Tibial nerve (tissue), 4 donors: ENCODE data around the gene LBX2. TPM values are rescaled to one million over a fixed set of nuclear protein-coding genes. Genes with fewer than 3 reads are reported as not detected.
A peak's percentile ranks its signal among the peaks of the same experiment; 100 is the strongest.
"Not testable (repeated sequence)": the region's sequence is repeated elsewhere in the genome, so short reads cannot be mapped to it uniquely, and the experiment has no call there.

Experiments
- DNase-seq, 2 donors: peaks; one replicate each; pipeline ENCODE4 v3.0.0-alpha.2; 2019; ENCODE audit warnings: low spot score in 2 of 2
- H3K27ac ChIP-seq, 4 donors: fragments of 200-600 bp; sonication (generic) in 3 of 4; one replicate each; pipeline ENCODE4 v1.5.1; 2017 to 2019; ENCODE audit warnings: mild to moderate bottlenecking in 1 of 4
- H3K27me3 ChIP-seq, 2 donors: fragments of 200-600 bp; sonication (generic) in 1 of 2; one replicate each; pipeline versions ENCODE4 v1.5.1 to v1.6.0; 2017 to 2019
- H3K36me3 ChIP-seq, 3 donors: fragments of 200-600 bp; sonication (generic); one replicate each; pipeline ENCODE4 v1.5.1; 2018 to 2019
- H3K4me1 ChIP-seq, 4 donors: fragments of 200-600 bp; sonication (generic) in 3 of 4; one replicate each; pipeline ENCODE4 v1.5.1; 2017 to 2019
- H3K4me3 ChIP-seq, 4 donors: fragments of 200-600 bp; sonication (generic) in 3 of 4; one replicate each; pipeline ENCODE4 v1.5.1; 2017 to 2019; ENCODE audit warnings: mild to moderate bottlenecking in 1 of 4, moderate library complexity in 1 of 4
- H3K9me3 ChIP-seq, 4 donors: fragments of 200-600 bp; sonication (generic) in 3 of 4; one replicate each; pipeline ENCODE4 v1.5.1; 2017 to 2019
- EP300 ChIP-seq, 2 donors: sonication (generic); formaldehyde crosslinking; IDR thresholded peaks; one replicate each; pipeline ENCODE4 v1.6.1; 2017; ENCODE audit warnings: antibody characterized with exemption in 2 of 2, mild to moderate bottlenecking in 1 of 2
- POLR2A ChIP-seq, 2 donors: fragments of 450-650 bp; IDR thresholded peaks; one replicate each; pipeline ENCODE4 v1.6.1; 2017; ENCODE audit warnings: antibody characterized with exemption in 2 of 2, mild to moderate bottlenecking in 2 of 2, moderate library complexity in 2 of 2
- WGBS, 2 donors: methylation state at CpG; one replicate each; pipeline ENCODE4 v1.1.5; 2018; 5-methylcytosine and 5-hydroxymethylcytosine counted together
- total RNA-seq, 4 donors: library from RNA; depleted of rRNA; stranded (reverse); fragments of >200 nt; gene quantifications; one replicate each; pipeline ENCODE4 v1.1.0, GENCODE V29; 2016
- TF ChIP-seq, protein P1 (sequence below), 5 experiments: fragments of 200-600 bp in 3 of 5; fragments of 450-650 bp in 2 of 5; sonication (generic) in 3 of 5; IDR thresholded peaks; one replicate each; pipeline ENCODE4 v1.5.1; 2016 to 2019; ENCODE audit warnings: antibody characterized with exemption in 5 of 5, mild to moderate bottlenecking in 3 of 5, moderate library complexity in 2 of 5

Gene LBX2
- total RNA-seq, 4 donors from 2014 or later = 0.20 to 4.4 (median 1.6) TPM

DNA sequence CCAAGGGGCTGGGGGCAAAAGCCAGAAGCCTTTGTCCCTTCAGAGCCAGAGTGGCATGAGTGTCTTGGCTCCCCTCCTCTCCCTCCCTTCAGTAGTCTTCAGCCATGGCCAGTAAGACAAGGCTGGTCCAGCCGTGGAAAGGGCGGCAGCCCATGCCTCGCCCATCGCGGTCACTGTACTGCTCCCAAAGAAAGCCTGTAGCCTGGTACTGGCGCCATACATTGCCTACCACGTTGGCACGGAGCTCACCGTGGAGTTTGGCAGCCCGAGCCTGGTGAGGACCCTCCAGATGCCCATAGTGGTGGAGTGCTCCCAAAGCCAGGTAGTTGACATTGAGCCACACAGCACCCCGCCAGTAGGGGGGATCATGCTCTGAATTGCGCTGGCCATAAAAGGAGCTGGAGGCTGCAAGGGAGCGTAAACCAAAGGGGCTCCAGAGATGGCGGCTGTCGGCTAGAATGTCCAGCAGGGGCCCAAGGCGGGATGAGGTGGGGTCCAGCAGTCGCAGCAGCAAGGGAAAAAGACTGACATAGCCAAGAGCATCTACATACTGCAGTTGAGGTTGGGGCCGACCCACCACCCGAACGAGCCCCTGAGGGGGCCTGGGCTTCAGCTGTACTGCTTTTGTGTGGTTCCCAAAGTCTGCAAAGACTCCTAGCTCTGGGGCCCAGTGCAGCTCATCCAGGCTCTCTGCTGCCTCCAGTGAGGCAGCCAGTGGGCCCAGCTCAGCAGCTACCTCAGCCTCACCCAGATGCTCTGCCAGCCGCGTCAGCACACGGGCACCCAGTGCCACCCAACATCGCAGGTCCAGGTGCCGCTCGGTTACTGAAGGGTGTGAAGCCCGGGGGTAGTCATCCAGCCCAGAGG lies 38.0 kb downstream of the LBX2 start:
- no peak for DNase-seq
- Histone ChIP-seq H3K4me3 (no peak overlapping the region), H3K27me3 (no peaks in the 10 kb centered on the region), H3K9me3 (no peaks in the 10 kb centered on the region), H3K27ac (no peak overlapping the region), H3K4me1 (peaks cover 0 to 49% (median 26%) of the 10 kb centered on the region in 4 donors), H3K36me3 (peaks cover 0 to 33% (median 0%) of the 10 kb centered on the region in 3 donors)
- WGBS, 2 donors = 88 to 92% methylated on average over 21 to 25 of the region's 27 CpGs
- TF ChIP-seq, protein P1, sequence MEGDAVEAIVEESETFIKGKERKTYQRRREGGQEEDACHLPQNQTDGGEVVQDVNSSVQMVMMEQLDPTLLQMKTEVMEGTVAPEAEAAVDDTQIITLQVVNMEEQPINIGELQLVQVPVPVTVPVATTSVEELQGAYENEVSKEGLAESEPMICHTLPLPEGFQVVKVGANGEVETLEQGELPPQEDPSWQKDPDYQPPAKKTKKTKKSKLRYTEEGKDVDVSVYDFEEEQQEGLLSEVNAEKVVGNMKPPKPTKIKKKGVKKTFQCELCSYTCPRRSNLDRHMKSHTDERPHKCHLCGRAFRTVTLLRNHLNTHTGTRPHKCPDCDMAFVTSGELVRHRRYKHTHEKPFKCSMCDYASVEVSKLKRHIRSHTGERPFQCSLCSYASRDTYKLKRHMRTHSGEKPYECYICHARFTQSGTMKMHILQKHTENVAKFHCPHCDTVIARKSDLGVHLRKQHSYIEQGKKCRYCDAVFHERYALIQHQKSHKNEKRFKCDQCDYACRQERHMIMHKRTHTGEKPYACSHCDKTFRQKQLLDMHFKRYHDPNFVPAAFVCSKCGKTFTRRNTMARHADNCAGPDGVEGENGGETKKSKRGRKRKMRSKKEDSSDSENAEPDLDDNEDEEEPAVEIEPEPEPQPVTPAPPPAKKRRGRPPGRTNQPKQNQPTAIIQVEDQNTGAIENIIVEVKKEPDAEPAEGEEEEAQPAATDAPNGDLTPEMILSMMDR (IDR thresholded peaks at IDR 0.05) = no peak
- TF ChIP-seq POLR2A (IDR thresholded peaks at IDR 0.05) (no peak), EP300 (IDR thresholded peaks at IDR 0.05) (no peak)

DNA sequence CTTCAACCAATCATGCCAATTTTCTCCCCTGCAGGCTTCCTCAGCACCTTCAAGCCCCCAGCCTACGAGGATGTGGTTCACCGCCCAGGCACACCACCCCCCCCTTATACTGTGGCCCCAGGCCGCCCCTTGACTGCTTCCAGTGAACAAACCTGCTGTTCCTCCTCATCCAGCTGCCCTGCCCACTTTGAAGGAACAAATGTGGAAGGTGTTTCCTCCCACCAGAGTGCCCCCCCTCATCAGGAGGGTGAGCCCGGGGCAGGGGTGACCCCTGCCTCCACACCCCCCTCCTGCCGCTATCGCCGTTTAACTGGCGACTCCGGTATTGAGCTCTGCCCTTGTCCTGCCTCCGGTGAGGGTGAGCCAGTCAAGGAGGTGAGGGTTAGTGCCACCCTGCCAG lies 39.2 kb downstream of the LBX2 start:
- H3K27me3 ChIP-seq, H3K27ac ChIP-seq, H3K4me3 ChIP-seq, DNase-seq, H3K9me3 ChIP-seq: not testable (repeated sequence)
- H3K4me1 ChIP-seq = peaks cover 0 to 53% (median 35%) of the 10 kb centered on the region in 4 donors
- peaks cover 0 to 33% (median 0%) of the 10 kb centered on the region in 3 donors for H3K36me3 ChIP-seq
- 77 to 83% methylated on average over 10 of the region's 10 CpGs for WGBS, 2 donors

DNA sequence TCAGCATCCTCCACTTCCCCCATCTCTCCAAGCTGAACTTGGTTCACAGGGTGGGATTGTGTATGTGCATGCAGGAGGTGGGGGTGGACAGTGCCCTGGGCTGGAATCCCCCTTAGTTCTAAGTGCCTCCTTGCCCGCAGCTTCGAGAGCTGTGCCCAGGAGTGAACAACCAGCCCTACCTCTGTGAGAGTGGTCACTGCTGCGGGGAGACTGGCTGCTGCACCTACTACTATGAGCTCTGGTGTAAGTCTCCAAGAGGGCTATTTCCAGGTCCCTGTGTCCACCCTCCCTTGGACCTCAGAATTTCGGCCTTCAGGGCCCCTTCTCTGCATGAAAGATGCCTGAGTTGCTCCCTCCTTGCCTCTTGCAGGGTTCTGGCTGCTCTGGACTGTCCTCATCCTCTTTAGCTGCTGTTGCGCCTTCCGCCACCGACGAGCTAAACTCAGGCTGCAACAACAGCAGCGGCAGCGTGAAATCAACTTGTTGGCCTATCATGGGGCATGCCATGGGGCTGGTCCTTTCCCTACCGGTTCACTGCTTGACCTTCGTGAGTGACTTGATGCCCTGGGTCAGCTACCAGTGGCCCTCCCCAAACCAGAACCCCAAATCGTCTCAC lies 39.8 kb downstream of the LBX2 start:
- Histone ChIP-seq H3K27ac (peak overlapping the region in 1 of 4 donors; percentile 4), H3K4me1 (peaks cover 0 to 53% (median 35%) of the 10 kb centered on the region in 4 donors), H3K36me3 (peaks cover 0 to 33% (median 0%) of the 10 kb centered on the region in 3 donors)
- not testable (repeated sequence) for H3K9me3 ChIP-seq, H3K4me3 ChIP-seq, H3K27me3 ChIP-seq, DNase-seq
- 72 to 76% methylated on average over 13 of the region's 13 CpGs for WGBS, 2 donors

DNA sequence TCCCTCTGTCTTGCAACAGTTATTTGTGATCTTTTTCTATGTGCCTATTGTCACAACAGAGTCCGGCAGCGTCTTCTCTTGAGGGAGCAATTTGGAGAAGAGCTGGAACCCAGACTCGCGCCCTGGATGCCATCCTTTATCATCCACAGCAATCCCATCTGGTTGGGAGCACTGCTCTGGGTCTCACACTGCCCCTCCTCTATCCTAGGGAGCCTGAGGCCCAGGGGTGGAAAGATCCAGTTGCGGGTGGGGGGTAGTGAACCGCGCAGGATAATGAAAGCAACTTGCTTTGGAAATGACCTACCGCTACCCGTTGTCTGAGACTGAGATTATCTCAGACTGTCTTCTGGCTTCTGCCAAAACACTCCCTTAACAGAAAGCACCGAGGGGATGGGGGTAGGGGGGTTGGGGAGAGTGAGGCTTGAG lies 40.5 kb downstream of the LBX2 start:
- H3K4me1 ChIP-seq = peaks cover 0 to 52% (median 29%) of the 10 kb centered on the region in 4 donors
- H3K27ac ChIP-seq = peak overlapping the region in 3 of 4 donors; percentile 85 to 96 (median 87)
- H3K36me3 ChIP-seq = peaks cover 0 to 33% (median 0%) of the 10 kb centered on the region in 3 donors
- H3K4me3 ChIP-seq = peak overlapping the region; percentile 68 to 70 (median 69)
- TF ChIP-seq EP300 (IDR thresholded peaks at IDR 0.05) (no peak), POLR2A (IDR thresholded peaks at IDR 0.05) (no peak)
- TF ChIP-seq, protein P1 (IDR thresholded peaks at IDR 0.05) = no peak
- no peaks in the 10 kb centered on the region for H3K27me3 ChIP-seq
- DNase-seq = no peak
- H3K9me3 ChIP-seq = no peaks in the 10 kb centered on the region
- 1% methylated on average over 10 of the region's 10 CpGs for WGBS, 2 donors

DNA sequence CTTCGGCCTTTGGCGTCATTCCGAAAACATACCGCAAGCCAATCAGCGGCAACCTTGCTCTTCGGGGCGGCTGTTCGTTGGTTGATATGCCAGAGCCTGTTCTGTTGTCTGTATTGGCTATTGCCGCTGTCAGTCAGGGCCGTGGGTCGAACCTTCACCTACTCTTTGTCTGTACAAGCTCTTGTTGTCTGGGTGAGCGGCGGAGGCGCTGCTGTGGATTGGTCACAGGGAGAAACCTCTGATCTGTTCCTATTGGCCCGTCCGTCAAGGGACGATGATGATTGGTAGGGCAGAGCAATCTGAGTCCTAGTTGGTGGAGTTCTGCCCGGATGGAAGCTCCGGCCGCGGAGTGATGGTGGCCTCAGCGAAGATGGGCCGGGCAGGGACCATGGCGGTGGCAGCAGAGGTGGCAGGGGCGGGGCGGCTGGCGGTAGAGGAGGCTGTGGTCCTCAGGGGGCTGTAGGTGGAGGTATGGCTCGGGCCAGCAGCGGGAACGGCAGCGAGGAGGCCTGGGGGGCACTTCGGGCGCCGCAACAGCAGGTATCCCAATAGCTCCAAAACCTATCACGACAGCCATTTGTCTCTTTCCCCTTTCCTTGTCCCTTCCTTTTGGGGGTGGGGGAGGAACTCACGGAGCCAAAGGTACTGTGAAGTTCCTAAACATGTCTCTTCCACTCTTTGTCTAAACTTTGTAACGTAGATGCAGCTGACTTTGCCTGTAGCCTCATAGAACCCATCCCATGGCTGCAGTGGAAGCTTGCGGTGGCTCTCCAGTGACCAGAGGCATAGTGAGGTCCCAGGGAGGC lies 41.1 kb downstream of the LBX2 start, which contains the start of gene WBP1:
WBP1 (plus strand) TSS at position 307 of the 806 bp plus-strand sequence; CDS start at position 472, 165 bp downstream.
- WGBS, 2 donors = 0 to 1% methylated on average over 13 to 32 of the region's 38 CpGs

More for the DNA sequence above, 41.1 kb downstream of the LBX2 start, which contains the start of gene WBP1:
- peak; percentile 99 to 100 for DNase-seq
- peaks cover 0 to 45% (median 27%) of the 10 kb centered on the region in 4 donors for H3K4me1 ChIP-seq
- H3K9me3 ChIP-seq = no peaks in the 10 kb centered on the region
- H3K4me3 ChIP-seq = peak within 1 kb of the TSS; percentile 68 to 70 (median 69)
- TF ChIP-seq, protein P1 (IDR thresholded peaks at IDR 0.05) = peak in 2 of 5 experiments; percentile 58 to 67
- peak; percentile 52 to 73 for TF ChIP-seq EP300 (IDR thresholded peaks at IDR 0.05)
- TF ChIP-seq POLR2A (IDR thresholded peaks at IDR 0.05) = peak; percentile 26 to 58
- no peaks in the 10 kb centered on the region for H3K27me3 ChIP-seq
- peaks cover 0 to 32% (median 0%) of the 10 kb centered on the region in 3 donors for H3K36me3 ChIP-seq
- peak within 1 kb of the TSS; percentile 59 to 97 (median 96) for H3K27ac ChIP-seq
